NT2/D1 (cell line): Measurements from ENCODE around the gene PEX5L.

Experiments used
- DNase-seq: peaks from one replicate; pipeline ENCODE4 v3.0.0-alpha.2; 2011; ENCODE audit warnings: low read depth, low spot score
- H3K27me3 ChIP-seq: 2 replicates; pipeline ENCODE4 v1.6.0; 2011; ENCODE audit warnings: mild to moderate bottlenecking; ENCODE audit not compliant: insufficient read length, insufficient read depth
- H3K36me3 ChIP-seq: 2 replicates; pipeline ENCODE4 v1.6.1; 2011; ENCODE audit warnings: mild to moderate bottlenecking, low read length, mixed read lengths; ENCODE audit not compliant: insufficient read depth, insufficient read length
- H3K4me1 ChIP-seq: 2 replicates; pipeline ENCODE4 v1.5.1; 2011; ENCODE audit not compliant: insufficient read depth, insufficient read length
- H3K4me3 ChIP-seq: 2 replicates; pipeline ENCODE4 v1.5.1; 2011; ENCODE audit warnings: low read depth; ENCODE audit not compliant: insufficient read length
- H3K9ac ChIP-seq: 2 replicates; pipeline ENCODE4 v1.6.0; 2011; ENCODE audit warnings: low read depth; ENCODE audit not compliant: insufficient read length
- H3K9me3 ChIP-seq: 2 replicates; pipeline ENCODE4 v1.5.1; 2011; ENCODE audit warnings: mild to moderate bottlenecking, low read length; ENCODE audit not compliant: insufficient read depth
- SUZ12 ChIP-seq: IDR thresholded peaks from 2 replicates; pipeline ENCODE4 v1.6.1; 2011; ENCODE audit not compliant: insufficient read length, insufficient read depth; ENCODE audit errors: extremely low read depth
- YY1 ChIP-seq: IDR thresholded peaks from 2 replicates; pipeline ENCODE4 v1.6.1; 2011; ENCODE audit not compliant: insufficient read length, insufficient read depth
- ZNF274 ChIP-seq: IDR thresholded peaks from 2 replicates; pipeline ENCODE4 v1.6.1; 2011; ENCODE audit warnings: mild to moderate bottlenecking, low read depth, low read length

Gene PEX5L

GRCh38 chr3:179880868-179881267, 155.9 kb downstream of the PEX5L start:
- no peak for DNase-seq
- Histone ChIP-seq H3K36me3 (no peaks in the 10 kb centered on the region), H3K4me3 (no peak overlapping the region), H3K9me3 (no peaks in the 10 kb centered on the region), H3K4me1 (no peaks in the 10 kb centered on the region), H3K27me3 (no peaks in the 10 kb centered on the region), H3K9ac (no peak overlapping the region)
- TF ChIP-seq ZNF274 = no peak
- no peak for TF ChIP-seq YY1

- Histone ChIP-seq H3K27me3 (no peaks in the 10 kb centered on the region), H3K4me3 (no peak overlapping the region), H3K4me1 (no peaks in the 10 kb centered on the region), H3K9me3 (no peaks in the 10 kb centered on the region), H3K36me3 (no peaks in the 10 kb centered on the region), H3K9ac (no peak overlapping the region)
- no peak for DNase-seq
- TF ChIP-seq SUZ12 = no peak
- no peak for TF ChIP-seq YY1
- no peak for TF ChIP-seq ZNF274
Observed at GRCh38 chr3:179876440-179876839, 160.3 kb downstream of the PEX5L start.

GRCh38 chr3:179872842-179873241, 163.9 kb downstream of the PEX5L start:
- no peak for TF ChIP-seq SUZ12
- no peak for TF ChIP-seq YY1
- no peak for TF ChIP-seq ZNF274
- no peaks in the 10 kb centered on the region for H3K27me3 ChIP-seq
- H3K36me3 ChIP-seq = no peaks in the 10 kb centered on the region
- H3K4me3 ChIP-seq = no peak overlapping the region
- no peaks in the 10 kb centered on the region for H3K9me3 ChIP-seq
- no peaks in the 10 kb centered on the region for H3K4me1 ChIP-seq
- DNase-seq = no peak
- H3K9ac ChIP-seq = no peak overlapping the region

- Histone ChIP-seq H3K36me3 (no peaks in the 10 kb centered on the region), H3K4me3 (no peak overlapping the region), H3K4me1 (no peaks in the 10 kb centered on the region), H3K9ac (no peak overlapping the region), H3K27me3 (no peaks in the 10 kb centered on the region), H3K9me3 (no peaks in the 10 kb centered on the region)
- TF ChIP-seq SUZ12 = no peak
- TF ChIP-seq YY1 = no peak
- TF ChIP-seq ZNF274 = no peak
- no peak for DNase-seq
Observed at GRCh38 chr3:179871782-179872181, 165.0 kb downstream of the PEX5L start.

GRCh38 chr3:179868715-179869114, 168.0 kb downstream of the PEX5L start:
- H3K36me3 ChIP-seq = no peaks in the 10 kb centered on the region
- H3K9me3 ChIP-seq = no peaks in the 10 kb centered on the region

GRCh38 chr3:179867961-179868360, 168.8 kb downstream of the PEX5L start:
- Histone ChIP-seq H3K4me3 (no peak overlapping the region), H3K36me3 (no peaks in the 10 kb centered on the region), H3K27me3 (no peaks in the 10 kb centered on the region), H3K9me3 (peaks cover 7% of the 10 kb centered on the region; the same call in 1 of the 2 replicates), H3K9ac (no peak overlapping the region), H3K4me1 (no peaks in the 10 kb centered on the region)
- no peak for DNase-seq
- TF ChIP-seq ZNF274 (no peak), YY1 (no peak), SUZ12 (no peak)

More at GRCh38 chr3:179868715-179869114, 168.0 kb downstream of the PEX5L start:
- no peak overlapping the region for H3K4me3 ChIP-seq
- no peaks in the 10 kb centered on the region for H3K4me1 ChIP-seq
- DNase-seq = no peak
- no peak overlapping the region for H3K9ac ChIP-seq
- H3K27me3 ChIP-seq = no peaks in the 10 kb centered on the region
- TF ChIP-seq ZNF274 (no peak), YY1 (no peak), SUZ12 (no peak)

- Histone ChIP-seq H3K27me3 (no peaks in the 10 kb centered on the region), H3K4me1 (no peaks in the 10 kb centered on the region), H3K9ac (no peak overlapping the region), H3K9me3 (peaks cover 8% of the 10 kb centered on the region; the same call in 1 of the 2 replicates), H3K4me3 (no peak overlapping the region), H3K36me3 (no peaks in the 10 kb centered on the region)
- TF ChIP-seq ZNF274 = no peak
- no peak for TF ChIP-seq SUZ12
- no peak for TF ChIP-seq YY1
- DNase-seq = no peak
Observed at GRCh38 chr3:179865861-179866505, 170.8 kb downstream of the PEX5L start.
